SK-N-SH (cell line): ENCODE data around the gene MINK1.

Experiments used
- CTCF ChIP-seq: fragments of 200-600 bp; sonication (generic); IDR thresholded peaks from 2 replicates; pipeline ENCODE4 v1.6.1; 2017; ENCODE audit warnings: antibody characterized with exemption, mild to moderate bottlenecking, moderate library complexity
- JUND ChIP-seq: IDR thresholded peaks from 2 replicates; pipeline ENCODE4 v1.4.0; 2012
- MEF2A ChIP-seq: IDR thresholded peaks from 2 replicates; pipeline ENCODE4 v1.4.0; 2012; ENCODE audit warnings: low read depth, borderline replicate concordance
- POLR2AphosphoS5 ChIP-seq: IDR thresholded peaks from 2 replicates; pipeline ENCODE4 v1.6.1; 2012; ENCODE audit warnings: low read depth, low read length
- RFX5 ChIP-seq: IDR thresholded peaks from 2 replicates; pipeline ENCODE4 v1.6.1; 2012; ENCODE audit warnings: mild to moderate bottlenecking, improper control_type of control experiment, low read length
- SMC3 ChIP-seq: IDR thresholded peaks from 2 replicates; pipeline ENCODE4 v1.6.1; 2012; ENCODE audit warnings: low read depth, low read length, improper control_type of control experiment

GRCh38 chr17:4944163-4944553 is 111.0 kb downstream of the MINK1 start:
- TF ChIP-seq MEF2A (no peak), JUND (no peak), POLR2AphosphoS5 (no peak; the same call in none of the 2 replicates), SMC3 (no peak), CTCF (no peak), RFX5 (no peak)
